Activated T-cell treated with anti-CD3 and anti-CD28 coated beads for 48 hours (primary cell): Measurements from ENCODE around the gene GALNT9.
"Not testable (repeated sequence)": the region's sequence is repeated elsewhere in the genome, so short reads cannot be mapped to it uniquely, and the experiment has no call there.

Experiments
- DNase-seq: peaks from one replicate; pipeline ENCODE4 v3.0.0-alpha.2; 2020; ENCODE audit warnings: low read depth

Gene GALNT9

GRCh38 chr12:132155771-132156572 lies 173.4 kb downstream of the GALNT9 start:
- DNase-seq: no peak

- DNase-seq: no peak
Measured at GRCh38 chr12:132154941-132155770, 174.2 kb downstream of the GALNT9 start.

- no peak for DNase-seq
Measured at GRCh38 chr12:132154341-132154761, 175.0 kb downstream of the GALNT9 start.

- DNase-seq: peak; percentile 67
Measured at GRCh38 chr12:132153501-132154340, 175.7 kb downstream of the GALNT9 start.

GRCh38 chr12:132152953-132153352 lies 176.4 kb downstream of the GALNT9 start:
- no peak for DNase-seq

- DNase-seq: no peak
Measured at GRCh38 chr12:132152411-132152821, 177.0 kb downstream of the GALNT9 start.

GRCh38 chr12:132151766-132152410 lies 177.5 kb downstream of the GALNT9 start:
- DNase-seq: no peak

- no peak for DNase-seq
Measured at GRCh38 chr12:132151145-132151765, 178.1 kb downstream of the GALNT9 start.

- no peak for DNase-seq
Measured at GRCh38 chr12:132150780-132151144, 178.6 kb downstream of the GALNT9 start.

GRCh38 chr12:132149526-132149925 lies 179.9 kb downstream of the GALNT9 start:
- not testable (repeated sequence) for DNase-seq

GRCh38 chr12:132148368-132149045 lies 180.9 kb downstream of the GALNT9 start:
- no peak for DNase-seq

GRCh38 chr12:132147423-132148367 lies 181.7 kb downstream of the GALNT9 start:
- no peak for DNase-seq

- no peak for DNase-seq
Measured at GRCh38 chr12:132146772-132147422, 182.5 kb downstream of the GALNT9 start.
